GM21825 (cell line): ENCODE results near the gene OGFOD3.
"Not testable (repeated sequence)": the region's sequence is repeated elsewhere in the genome, so short reads cannot be mapped to it uniquely, and the experiment has no call there.

Experiments used
- ATAC-seq: cut with Tn5 transposase; IDR thresholded peaks from one replicate; pipeline ENCODE4 v1.9.1; 2021; ENCODE audit warnings: mild to moderate bottlenecking, moderate library complexity; ENCODE audit not compliant: unreplicated experiment

OGFOD3 gene

DNA sequence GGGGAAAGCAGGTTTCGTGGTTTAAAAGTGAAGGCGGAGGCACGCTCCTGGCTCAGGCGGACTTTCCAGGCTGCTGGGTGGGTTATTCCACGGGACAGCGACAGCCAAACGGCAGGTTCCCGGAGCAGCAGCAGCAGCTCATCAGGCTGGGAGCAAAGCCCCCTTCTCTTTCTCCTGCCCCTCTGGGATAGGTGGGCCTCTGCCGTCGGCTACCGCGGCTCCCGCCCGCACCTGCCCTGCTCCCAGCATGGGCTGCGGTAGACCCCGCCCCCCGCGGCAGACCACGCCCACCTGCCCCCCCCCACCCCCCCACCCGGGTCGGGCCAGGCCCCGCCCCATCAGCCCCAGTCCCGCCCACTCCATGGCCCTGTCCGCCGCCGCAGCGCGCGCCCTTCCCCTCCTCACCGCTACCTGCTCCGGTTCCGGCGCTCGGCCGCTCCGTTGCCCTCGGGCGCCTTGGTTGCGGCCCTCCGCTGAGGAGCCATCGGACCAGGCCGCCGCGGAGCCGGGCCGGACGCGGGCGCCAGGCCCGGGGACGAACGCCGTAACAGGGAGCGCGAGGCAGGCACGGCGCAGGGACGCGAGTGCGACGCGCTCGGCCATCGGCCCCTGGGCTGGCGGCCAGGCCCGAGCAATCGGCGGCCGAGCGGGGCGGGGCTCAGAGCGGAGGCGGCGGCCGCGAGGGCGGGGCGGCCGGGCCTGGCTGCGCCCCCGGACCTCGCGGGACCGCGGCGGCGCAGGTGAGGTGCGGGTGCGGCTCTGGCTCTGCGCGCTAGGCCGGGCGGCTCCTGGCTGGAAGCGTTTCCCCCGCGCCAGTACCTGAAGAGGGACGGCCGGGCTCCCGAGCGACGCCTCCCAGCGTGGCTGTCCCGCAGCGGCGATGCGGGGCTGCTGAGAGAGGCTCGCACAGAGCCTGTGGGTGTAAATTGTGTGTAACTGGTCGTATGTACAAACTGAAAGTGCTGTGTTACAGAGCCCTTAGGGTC, at the start of gene OGFOD3, which contains the start of gene HEXD:
OGFOD3 (minus strand) TSS at position 586 of the 986 bp plus-strand sequence; CDS start at position 485, 101 bp downstream.
HEXD (plus strand) TSS at position 347 of the 986 bp plus-strand sequence. CDS start 1,453 bp downstream, outside the sequence.
- ATAC-seq: peak; percentile 88

DNA sequence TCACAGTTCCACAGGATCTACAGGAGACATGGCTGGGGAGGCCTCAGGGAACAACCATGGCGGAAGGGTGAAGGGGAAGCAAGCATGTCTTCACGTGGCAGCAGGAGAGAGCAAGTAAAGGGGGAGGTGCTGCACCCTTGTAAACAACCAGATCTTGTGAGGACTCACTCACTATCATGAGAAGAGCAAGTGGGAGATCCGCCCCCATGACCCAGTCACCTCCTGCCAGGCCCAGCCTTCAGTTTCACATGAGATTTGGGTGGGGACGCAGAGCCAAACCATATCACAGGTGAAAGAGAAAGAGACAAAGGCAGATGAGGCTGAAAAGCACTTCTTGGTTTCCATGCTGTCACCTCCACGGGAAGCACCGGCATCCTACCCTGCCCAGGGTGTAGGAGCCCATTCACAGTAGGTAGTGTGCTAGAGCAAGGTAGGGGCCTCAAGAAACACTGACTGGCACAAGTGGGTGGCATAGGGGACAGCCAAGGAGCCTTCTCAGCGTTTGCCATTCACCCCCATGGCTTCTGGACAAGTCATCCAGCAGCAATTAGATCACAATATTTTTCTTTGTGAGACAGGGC, 46.7 kb upstream of the OGFOD3 start:
- ATAC-seq: no peak

DNA sequence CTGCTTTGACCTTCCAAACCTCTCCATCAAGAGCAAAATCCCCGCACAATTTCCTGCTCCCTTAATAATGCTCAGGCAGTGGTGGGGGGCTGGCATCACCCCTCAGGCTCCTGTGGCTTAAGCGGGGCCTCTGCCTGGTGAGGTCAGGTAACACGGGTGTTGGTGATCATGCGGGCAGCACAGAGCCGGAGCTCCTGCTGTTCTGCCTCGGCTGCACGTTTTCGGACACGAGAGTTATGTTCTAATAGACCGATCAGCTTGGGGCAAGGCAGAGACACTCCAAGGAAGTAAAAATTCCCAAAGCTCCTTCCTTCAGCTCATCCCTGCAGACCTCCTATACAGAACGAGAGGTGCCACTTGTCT, 46.2 kb upstream of the OGFOD3 start:
- ATAC-seq: no peak

- no peak for ATAC-seq
These were observed 45.7 kb upstream of the OGFOD3 start for GRCh38 chr17:82463925-82464566.

DNA sequence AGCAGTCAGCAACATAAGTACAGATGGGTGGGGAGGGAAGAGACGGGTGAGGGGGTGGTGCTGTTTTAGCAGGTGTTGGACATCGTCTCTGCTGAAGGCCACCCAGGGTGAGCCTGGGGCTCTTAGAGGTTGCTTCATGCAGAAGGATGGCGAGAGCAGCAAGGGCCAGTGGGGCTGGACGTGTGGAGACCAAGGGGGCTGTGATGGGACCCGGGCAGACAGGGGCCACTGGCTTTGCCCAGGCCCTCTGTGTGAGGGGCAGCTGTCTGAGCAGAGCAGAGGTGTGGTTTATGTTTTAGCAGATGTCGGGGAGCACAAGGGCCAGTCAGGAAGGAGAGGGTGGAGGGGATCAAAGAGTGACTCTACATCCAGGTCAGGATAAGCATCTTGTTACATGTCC, 45.0 kb upstream of the OGFOD3 start:
- ATAC-seq: no peak

DNA sequence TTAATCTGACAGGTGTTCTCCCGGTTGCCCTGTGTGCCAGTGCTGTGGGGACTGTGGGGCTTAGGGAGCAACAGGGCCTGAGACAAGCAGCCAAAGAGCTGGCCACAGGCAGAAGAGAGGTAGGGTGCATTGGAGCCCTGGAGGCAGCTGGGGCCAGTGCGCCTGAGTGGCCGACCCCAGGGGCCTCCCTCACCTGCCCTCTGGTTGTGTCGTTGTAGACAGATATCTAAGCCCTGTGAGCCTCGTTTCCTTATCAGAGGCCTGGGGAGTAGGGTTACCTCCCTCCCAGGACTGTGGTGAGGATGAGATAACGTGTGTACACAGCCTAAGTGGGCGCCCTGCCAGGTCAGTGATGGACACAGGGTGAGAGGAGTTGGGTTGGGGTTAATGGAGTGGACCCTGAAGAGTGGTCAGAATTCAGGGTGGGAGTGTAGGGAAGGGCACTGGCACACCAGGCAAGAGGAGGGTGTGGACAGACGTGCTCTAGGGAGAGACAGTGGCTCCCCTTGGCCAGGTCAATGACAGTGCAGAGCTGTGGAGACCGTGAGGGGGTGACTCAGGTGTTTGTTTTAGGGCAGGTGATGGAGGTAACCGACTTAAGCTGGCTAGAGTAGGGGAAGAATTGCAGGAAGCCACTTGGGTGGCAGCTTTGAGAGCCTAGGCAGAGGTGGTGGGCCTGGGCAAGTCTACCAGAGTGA, 43.6 kb upstream of the OGFOD3 start:
- no peak for ATAC-seq

DNA sequence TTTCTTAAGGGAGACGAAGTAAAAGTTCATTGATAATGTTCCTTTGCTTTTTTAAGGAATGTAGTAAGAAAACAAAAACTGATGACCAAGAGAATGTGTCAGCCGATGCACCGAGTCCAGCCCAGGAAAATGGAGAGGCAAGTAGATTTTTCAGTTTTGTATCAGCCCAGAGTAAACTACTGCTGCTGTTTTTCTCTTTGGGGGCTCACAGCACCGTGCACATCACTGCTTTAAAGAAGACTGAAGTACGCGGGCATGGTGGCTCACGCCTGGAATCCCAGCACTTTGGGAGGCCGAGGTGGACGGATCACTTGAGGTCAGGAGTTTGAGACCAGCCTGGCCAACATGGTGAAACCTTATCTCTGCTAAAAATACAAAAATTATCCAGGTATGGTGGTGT, 41.5 kb upstream of the OGFOD3 start:
- not testable (repeated sequence) for ATAC-seq

DNA sequence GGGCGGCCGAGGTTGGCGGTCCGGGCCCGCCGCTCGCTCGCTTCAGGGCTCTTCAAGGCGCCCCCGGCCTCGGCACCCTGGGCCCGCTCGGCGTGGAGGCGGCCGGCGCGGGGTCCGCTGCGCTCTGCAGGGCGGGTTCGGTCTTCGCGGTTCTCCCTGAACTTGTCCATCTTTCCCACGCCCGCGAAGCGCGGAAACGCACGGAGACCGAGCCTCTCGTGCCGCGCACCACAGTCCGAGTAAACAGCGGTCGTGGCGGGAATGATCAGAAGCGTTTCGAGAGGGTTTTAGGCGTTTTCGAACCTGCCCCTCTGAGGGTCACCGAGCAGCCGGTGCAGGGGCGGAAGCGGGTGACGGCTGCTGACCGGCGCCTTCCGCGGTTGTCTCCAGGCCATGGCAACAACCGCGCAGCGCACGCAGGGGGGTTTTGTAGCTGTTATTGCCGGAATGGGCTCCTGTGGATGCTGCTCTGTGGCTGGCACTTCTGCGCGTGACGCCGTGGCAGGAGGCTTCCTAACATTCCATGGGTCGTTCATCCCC, 40.6 kb upstream of the OGFOD3 start:
- ATAC-seq: peak; percentile 13

GRCh38 chr17:82458179-82458884, 39.9 kb upstream of the OGFOD3 start, which contains the start of gene NARF:
TSS of gene NARF (plus strand) at chr17:82458741. CDS start at chr17:82458804, 63 bp downstream.
- ATAC-seq: peak; percentile 86

DNA sequence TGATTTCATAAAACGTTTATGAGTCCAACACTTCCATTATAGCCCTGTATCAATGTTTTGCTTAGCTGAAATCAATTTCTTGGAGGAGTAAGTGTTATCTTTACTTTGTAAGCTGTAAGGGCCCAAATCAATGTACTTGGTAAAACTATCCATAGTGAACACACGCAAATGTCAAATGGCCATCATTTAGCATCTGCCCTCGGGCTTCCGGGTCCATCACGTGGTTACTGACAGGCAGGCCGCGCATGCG, 39.5 kb upstream of the OGFOD3 start:
- no peak for ATAC-seq

- ATAC-seq: no peak
These were observed 38.9 kb upstream of the OGFOD3 start for GRCh38 chr17:82457073-82457928.

- not testable (repeated sequence) for ATAC-seq
These were observed 35.3 kb upstream of the OGFOD3 start for GRCh38 chr17:82453706-82454105.

DNA sequence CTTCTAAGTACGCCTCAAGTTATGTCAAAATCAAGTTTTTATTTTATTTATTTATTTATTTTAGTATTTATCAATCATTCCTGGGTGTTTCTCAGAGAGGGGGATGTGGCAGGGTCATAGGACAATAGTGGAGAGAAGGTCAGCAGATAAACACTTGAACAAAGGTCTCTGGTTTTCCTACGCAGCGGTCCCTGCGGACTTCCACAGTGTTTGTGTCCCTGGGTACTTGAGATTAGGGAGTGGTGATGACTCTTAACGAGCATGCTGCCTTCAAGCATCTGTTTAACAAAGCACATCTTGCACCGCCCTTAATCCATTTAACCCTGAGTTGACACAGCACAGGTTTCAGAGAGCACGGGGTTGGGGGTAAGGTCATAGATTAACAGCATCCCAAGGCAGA, 34.8 kb upstream of the OGFOD3 start:
- ATAC-seq: not testable (repeated sequence)

GRCh38 chr17:82452162-82452561, 33.8 kb upstream of the OGFOD3 start:
- no peak for ATAC-seq

DNA sequence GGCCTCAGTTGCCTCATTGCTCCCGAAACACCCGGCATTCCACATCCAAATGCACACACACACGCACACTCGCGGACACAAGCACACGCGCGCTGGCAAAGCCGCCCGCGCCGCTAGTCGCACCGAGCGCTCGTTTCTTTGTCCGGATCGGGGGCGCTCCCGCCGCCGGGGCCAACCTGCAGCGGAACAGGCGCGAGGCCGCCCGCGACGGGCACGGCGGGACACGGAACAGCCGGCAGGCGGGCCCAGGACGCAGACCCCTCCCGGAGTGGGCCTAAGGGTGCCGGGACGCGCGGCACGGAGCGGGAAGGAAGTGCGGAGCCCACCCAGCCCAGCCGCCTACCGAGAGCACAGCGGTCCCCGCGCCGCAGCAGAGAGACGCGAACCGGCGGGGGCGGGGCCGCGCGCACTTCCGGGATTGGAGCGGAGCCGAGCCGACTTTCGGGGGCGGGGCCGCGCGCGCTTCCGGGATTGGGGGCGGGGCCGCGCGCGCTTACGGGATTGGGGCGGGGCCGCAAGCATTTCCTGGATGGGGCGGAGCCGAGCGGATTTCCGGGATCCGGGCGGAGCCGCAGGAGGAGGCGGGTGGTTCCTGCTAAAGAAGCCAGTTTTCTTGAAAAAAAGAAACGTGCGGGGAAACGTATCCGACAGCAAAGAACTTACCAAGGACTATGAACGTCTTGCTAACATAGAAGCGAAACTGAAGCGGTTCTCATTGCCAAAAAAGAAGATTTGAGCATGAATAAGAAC, 32.1 kb upstream of the OGFOD3 start, which contains the start of gene CYBC1:
CYBC1 (minus strand) TSS at position 396 of the 750 bp plus-strand sequence. CDS start 1,498 bp downstream, outside the sequence.
- peak; percentile 59 for ATAC-seq

- ATAC-seq: no peak
These were observed 31.5 kb upstream of the OGFOD3 start for GRCh38 chr17:82449883-82450356.

DNA sequence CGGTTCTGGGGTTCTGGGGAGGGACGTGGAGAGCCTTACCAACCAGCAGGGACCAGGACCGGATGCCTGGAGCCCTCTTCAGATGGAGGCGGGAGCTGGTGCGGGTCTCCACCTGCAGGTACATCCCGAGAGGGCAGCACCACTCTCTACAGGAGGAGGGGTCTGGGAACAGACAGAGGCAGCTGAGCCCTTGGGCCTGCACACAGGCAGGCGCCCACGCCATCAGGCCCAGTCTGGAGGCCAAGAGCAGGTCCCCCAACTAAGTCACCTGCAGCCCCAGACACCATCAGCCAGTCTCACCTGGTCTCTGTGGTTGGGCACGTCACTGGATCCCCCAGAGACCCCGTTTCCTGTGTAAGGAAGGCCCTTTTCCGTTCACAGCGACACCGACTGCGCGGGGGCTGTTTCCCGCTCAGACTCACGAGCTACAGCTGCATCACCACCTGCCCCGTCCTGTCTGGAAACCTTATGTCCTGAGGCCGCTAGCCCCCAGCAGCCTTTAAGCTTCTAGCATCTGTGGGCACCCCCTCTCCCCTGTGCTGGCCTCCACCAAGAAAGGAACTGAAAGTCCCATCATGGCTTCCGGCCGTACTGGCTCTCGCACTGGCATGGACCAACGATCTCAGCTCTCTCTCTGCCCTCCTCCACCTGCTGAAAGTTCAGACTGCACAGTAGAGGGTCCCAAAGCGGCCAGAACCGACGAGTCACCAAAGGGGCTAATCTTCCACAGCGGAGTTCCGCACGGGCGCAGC, 30.9 kb upstream of the OGFOD3 start:
- ATAC-seq: peak; percentile 51

GRCh38 chr17:82447876-82448275, 29.5 kb upstream of the OGFOD3 start:
- no peak for ATAC-seq
